Stimulated activated CD8-positive, alpha-beta memory T cell treated with anti-CD3 and anti-CD28 coated beads, Interleukin-15, amount 100 ng/mL, for 4 hours (primary cell): ENCODE data around the gene ENTPD2.

Experiments
- DNase-seq, 2 donors: peaks; one replicate each; pipeline ENCODE4 v3.0.0-alpha.2; 2020; ENCODE audit warnings: low read depth in 2 of 2

ENTPD2 gene

DNA sequence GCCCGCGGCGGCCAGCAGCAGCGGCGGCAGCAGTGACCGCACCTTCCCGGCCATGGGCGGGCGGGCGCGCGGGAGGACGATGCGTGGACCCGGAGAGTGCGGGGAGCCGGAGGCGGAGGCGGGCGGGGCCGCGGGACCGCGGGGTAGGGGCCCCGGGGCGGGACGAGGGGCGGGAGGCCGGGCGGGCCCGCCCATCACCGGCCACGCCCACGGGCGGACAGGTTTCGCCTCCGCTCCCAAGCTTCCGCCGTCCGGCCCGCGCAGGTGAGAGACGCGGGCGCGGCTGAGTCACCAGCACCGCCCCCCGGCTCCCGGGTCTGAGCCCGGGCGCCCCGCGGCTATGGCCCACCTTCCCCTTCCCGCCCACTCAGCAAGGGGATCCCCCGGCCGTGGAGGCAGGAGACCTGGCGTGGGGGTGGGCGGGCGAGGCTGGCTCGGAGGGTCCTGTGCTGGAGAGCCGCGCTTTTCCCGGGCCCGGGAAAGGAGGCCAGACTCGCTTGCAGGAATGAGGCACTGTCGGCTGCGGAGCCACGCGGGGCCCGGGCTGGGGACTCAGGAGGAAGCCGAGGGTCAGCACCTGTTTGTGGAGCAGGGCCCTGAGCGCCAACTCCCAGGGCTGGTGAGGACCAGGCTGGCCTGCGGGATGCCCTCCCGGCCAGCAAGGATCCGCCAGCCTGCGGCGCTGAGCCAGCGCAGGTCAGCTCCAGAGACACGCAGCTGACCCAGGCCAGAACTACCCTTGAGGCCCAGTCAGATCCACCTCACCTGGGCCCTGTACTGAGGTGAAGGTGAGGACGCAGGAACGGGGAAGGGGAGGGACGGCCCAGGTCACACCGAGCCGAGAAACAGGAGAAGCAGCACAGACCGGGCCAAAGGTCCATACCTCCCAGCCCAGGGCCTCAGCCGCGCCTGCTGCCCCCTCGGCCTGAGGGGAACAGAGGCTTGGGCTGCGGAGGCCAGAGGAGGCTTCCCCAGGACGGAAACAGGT lies at the start of gene ENTPD2:
Gene ENTPD2 (minus strand): TSS at position 118 of the 988 bp plus-strand sequence. CDS start 64 bp downstream, at position 54.
- peak in 1 of 2 donors; percentile 44 for DNase-seq

DNA sequence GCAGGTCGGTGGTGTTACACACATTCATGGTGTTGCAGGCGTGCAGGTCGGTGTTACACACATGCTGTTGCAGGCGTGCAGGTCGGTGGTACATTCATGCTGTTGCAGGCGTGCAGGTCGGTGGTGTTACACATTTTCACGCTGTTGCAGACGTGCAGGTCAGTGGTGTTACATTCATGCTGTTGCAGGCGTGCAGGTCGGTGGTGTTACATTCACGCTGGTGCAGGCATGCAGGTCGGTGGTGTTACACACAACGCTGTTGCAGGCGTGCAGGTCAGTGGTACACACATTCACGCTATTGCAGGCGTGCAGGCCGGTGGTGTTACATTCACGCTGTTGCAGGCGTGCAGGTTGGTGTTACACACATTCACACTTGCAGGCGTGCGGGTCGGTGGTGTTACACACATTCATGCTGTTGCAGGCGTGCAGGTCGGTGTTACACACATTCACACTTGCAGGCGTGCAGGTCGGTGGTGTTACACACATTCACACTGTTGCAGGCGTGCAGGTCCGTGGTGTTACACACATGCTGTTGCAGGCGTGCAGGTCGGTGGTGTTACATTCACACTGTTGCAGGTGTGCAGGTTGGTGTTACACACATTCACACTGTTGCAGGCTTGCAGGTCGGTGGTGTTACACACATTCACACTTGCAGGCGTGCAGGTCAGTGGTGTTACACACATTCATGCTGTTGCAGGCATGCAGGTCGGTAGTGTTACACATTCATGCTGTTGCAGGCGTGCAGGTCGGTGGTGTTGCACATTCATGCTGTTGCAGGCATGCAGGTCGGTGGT lies 49.5 kb upstream of the ENTPD2 start:
- DNase-seq, result no peak

GRCh38 chr9:137099231-137099630 lies 45.4 kb upstream of the ENTPD2 start:
- DNase-seq, result no peak

DNA sequence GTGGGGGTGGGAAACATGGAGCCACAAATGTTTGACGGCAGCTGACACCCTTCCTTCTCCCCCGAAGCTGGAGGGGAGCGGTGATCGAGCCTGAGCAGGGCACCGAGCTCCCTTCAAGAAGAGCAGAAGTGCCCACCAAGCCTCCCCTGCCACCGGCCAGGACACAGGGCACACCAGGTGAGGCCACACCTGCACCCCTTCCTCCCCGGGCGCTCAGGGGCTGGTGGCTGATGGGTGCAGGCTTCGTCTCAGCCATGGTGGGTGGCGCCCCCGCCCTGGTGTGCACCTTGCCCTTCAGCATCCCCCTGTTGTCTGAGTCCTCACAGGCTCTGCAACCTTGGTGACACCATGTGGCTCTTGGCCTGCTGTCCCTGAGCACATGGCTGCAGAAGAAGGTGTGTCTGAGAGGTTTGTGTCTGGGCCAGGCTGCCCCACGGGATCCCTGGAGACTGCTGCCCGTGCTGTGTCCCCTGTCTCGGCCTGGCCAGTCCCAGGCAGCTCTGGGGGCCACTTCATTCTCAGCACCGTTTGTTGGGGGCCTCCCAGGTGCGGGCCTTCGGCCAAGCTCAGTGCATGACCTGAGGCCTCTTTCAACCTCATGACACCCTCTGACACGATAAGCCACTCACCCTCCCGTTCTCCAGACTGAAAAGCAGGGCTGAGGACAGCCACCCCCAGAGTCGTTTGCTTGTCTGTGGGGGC lies 44.1 kb upstream of the ENTPD2 start:
- DNase-seq, result no peak

DNA sequence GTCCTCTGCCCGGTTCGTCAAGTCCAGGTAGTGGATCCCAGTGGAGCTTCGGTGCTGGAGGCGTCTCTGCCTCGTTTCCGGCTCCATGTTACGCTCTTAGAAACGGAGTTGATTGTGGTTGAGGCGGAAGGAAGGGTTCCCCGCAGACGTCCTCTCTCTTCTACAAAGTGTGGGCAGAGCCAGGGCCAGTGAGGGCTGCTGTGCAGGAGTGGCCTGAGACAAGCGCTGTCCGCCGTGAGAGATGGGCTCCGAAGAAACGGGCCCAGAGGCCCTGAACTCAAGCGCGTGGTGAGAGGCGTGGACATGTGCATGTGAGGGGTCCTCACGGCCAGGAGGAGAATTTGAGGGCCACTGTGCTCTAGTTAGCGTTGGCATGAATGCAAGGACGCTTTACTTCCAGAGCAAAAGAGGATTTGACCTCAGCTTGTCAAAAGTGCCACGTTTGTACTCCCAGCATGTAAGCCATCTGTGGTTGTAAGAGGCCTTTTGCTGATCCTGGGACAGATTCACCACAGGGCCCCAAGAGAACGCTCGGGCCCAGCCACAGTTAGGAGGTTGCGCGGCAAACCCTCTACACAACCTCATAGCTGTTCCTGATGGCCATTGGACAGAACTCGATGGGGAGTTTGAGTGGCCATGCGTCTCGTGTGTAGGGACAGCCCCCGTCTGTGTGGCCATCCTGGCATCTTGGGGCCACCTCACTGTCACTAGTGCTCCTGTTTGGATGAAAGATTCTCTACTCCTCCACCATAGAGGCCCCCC lies 43.1 kb upstream of the ENTPD2 start:
- no peak for DNase-seq

GRCh38 chr9:137095664-137096517 lies 42.0 kb upstream of the ENTPD2 start:
- peak; percentile 60 to 73 for DNase-seq

DNA sequence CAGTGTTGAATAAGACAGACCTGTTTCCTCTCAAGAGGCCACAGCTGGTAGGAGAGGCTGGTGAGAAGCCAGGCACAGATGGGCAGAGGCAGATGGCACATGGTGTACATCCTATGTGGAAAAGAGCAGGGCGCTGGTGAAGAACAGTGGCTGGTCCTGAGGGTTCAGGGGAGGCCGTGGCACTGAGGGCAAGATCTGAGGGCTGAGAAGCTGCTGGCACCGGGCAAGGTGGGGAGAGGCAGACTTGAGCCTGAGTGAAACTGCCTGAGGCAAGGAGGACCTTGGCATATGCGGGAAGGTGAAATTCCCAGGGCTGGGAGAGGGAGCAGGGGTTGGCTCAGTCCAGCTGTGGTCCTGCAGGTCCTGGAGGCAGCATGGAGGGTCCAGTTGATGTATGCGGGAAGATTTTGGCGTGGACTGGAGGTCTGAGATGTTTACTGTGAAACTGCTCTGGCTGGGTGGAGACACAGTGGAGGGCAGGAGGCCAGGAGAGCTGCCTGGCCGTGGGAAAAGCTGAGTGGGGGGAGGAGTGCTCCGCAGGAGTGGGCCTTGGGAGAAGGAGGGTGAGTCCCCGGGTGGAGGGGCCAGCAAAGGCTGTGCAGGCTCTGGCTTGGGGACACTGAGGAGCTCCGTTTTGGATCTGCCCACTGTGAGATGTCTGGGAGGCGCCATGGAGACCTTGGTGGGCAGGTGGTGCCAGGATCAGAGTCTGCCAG lies 35.5 kb upstream of the ENTPD2 start:
- no peak for DNase-seq

- DNase-seq, result no peak
Measured at GRCh38 chr9:137088121-137088520, 34.3 kb upstream of the ENTPD2 start.

GRCh38 chr9:137087409-137087925 lies 33.6 kb upstream of the ENTPD2 start:
- no peak for DNase-seq

DNA sequence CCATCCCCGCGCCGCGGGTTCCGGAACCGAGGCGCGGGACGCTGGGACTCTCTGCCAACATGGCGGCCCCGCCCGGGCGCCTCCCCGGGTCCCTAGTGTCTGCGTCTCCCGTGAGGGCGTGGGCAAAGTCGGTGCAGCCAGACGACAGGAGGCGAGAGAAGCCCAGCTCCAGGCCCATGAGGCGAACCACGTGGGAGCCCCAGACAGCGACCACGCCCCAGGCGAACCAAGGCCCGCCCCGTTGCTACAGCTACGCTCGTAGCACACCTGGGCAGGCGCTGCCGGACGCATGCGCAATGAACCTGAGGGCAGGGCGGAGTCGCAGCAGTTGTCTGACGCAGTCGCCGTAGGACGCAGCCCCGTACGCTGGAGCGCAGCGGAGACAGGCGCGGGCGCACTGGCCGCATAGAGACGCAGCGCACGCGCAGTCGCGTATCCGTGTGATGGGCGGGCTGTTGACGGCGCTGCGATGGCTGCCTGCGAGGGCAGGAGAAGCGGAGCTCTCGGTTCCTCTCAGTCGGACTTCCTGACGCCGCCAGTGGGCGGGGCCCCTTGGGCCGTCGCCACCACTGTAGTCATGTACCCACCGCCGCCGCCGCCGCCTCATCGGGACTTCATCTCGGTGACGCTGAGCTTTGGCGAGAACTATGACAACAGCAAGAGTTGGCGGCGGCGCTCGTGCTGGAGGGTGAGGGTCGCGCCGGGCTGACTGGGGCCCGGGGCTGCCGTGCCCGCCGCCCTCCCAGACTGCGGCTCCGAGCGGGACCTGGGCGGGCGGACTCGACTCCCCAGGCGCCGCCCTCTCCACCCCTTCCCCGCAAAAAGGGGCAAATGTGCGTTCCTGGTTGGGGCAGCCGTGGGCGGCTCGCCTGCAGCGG lies 32.9 kb upstream of the ENTPD2 start, which contains the start of gene MAN1B1:
Gene MAN1B1 (plus strand): TSS at position 455 of the 878 bp plus-strand sequence. CDS start 15 bp downstream, at position 470.
- DNase-seq, result peak; percentile 99

- no peak for DNase-seq
Measured at GRCh38 chr9:137085920-137086530, 32.2 kb upstream of the ENTPD2 start.

- no peak for DNase-seq
Measured at GRCh38 chr9:137084526-137084925, 30.7 kb upstream of the ENTPD2 start.

GRCh38 chr9:137083394-137084004 lies 29.6 kb upstream of the ENTPD2 start:
- DNase-seq, result no peak

- DNase-seq, result no peak
Measured at GRCh38 chr9:137082925-137083290, 29.0 kb upstream of the ENTPD2 start.

DNA sequence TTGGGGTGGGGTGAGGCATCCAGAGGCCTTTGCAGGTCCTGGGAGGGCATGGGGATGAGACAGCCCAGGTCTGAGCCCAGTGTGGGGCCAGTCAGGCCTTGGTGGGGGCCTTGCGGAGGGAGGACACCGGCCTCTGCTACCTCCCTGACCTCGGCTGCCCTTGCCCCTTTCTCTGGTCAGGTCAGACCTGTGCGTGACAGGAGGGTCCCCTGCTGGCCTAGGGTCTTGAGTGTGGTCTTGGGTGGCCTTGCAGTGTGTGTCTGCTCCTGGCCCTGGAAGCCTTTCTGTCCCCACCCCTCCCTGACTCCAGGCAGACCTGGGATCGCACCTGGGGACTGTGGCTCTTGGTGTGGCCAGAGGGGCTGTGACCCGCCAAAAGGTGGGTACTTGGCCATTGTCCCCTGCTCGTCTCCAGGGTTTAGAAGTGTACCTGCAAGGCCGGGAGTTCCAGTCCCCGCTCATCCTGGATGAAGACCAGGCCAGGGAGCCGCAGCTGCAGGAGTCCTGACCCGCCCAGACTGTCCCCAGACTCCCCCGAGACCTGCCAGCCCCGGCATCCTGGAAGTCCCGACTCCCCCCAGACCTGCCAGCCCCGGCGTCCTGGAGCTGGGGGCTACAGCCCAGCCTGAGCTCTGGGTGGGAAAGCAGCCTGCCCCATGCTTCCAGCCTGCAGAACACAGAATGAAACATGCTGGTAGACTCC lies 28.5 kb upstream of the ENTPD2 start:
- no peak for DNase-seq

- no peak for DNase-seq
Measured at GRCh38 chr9:137080260-137081122, 26.6 kb upstream of the ENTPD2 start.
